Common myeloid progenitor, CD34-positive (primary cell): Measurements from ENCODE around the gene SYT12.
A peak's percentile ranks its signal among the peaks of the same experiment; 100 is the strongest.
"Not testable (repeated sequence)": the region's sequence is repeated elsewhere in the genome, so short reads cannot be mapped to it uniquely, and the experiment has no call there.

Source experiments
- CTCF ChIA-PET: fragments of 350-600 bp; sonication (Branson Sonifier 250); formaldehyde crosslinking; loops from one replicate; lab custom pipeline; 2021; ENCODE audit warnings: antibody characterized with exemption; lab: Charles Lee
- POLR2A ChIA-PET: fragments of 350-600 bp; sonication (Branson Sonifier 250); formaldehyde crosslinking; loops from one replicate; lab custom pipeline; 2021; ENCODE audit warnings: antibody characterized with exemption; lab: Charles Lee
- DNase-seq, 3 donors: peaks; one replicate each; pipeline versions ENCODE4 v3.0.0 to v3.0.0-alpha.2; 2013
- H3K27ac ChIP-seq, 2 experiments: 1 replicate in 1 of 2; 2 replicates in 1 of 2; pipeline ENCODE4 v1.7.0; 2013; ENCODE audit warnings: inconsistent platforms in 2 of 2, low read length in 2 of 2, mild to moderate bottlenecking in 2 of 2, low read depth in 1 of 2, moderate library complexity in 1 of 2; ENCODE audit not compliant: severe bottlenecking in 2 of 2, insufficient read depth in 1 of 2, poor library complexity in 1 of 2
- H3K27me3 ChIP-seq, 5 experiments: replicated peaks in 2 of 5; 1 replicate in 3 of 5; 2 replicates in 2 of 5; pipeline versions ENCODE4 v1.6.1 to v1.7.0; 2013; ENCODE audit warnings: low read length in 4 of 5, mild to moderate bottlenecking in 2 of 5, moderate library complexity in 2 of 5, inconsistent platforms in 1 of 5; ENCODE audit not compliant: insufficient read depth in 5 of 5, control insufficient read depth in 4 of 5
- H3K36me3 ChIP-seq, 4 experiments: 1 replicate in 2 of 4; 2 replicates in 2 of 4; pipeline versions ENCODE4 v1.6.1 to v1.7.0; 2013; ENCODE audit warnings: low read length in 3 of 4, control low read depth in 1 of 4, mild to moderate bottlenecking in 1 of 4; ENCODE audit not compliant: control insufficient read depth in 4 of 4, insufficient read depth in 4 of 4
- H3K4me1 ChIP-seq, 4 experiments: 1 replicate in 3 of 4; 2 replicates in 1 of 4; pipeline versions ENCODE4 v1.6.1 to v1.7.1; 2013; ENCODE audit warnings: low read length in 3 of 4, mild to moderate bottlenecking in 3 of 4, control low read depth in 1 of 4, inconsistent platforms in 1 of 4, moderate library complexity in 1 of 4; ENCODE audit not compliant: control insufficient read depth in 4 of 4, insufficient read depth in 4 of 4; ENCODE audit errors: control extremely low read depth in 1 of 4
- H3K4me3 ChIP-seq, 7 experiments: 1 replicate in 4 of 7; 2 replicates in 3 of 7; pipeline versions ENCODE4 v1.5.1 to v1.7.0; 2013; ENCODE audit warnings: mild to moderate bottlenecking in 7 of 7, low read length in 6 of 7, moderate library complexity in 6 of 7, inconsistent platforms in 2 of 7, low read depth in 2 of 7, control low read depth in 1 of 7; ENCODE audit not compliant: insufficient read depth in 4 of 7, control insufficient read depth in 1 of 7; ENCODE audit errors: extremely low read depth in 1 of 7
- H3K9me3 ChIP-seq, 5 experiments: 1 replicate in 4 of 5; 2 replicates in 1 of 5; pipeline versions ENCODE4 v1.6.1 to v1.7.1; 2013; ENCODE audit warnings: low read length in 4 of 5, mild to moderate bottlenecking in 2 of 5, inconsistent platforms in 1 of 5, low read depth in 1 of 5, moderate library complexity in 1 of 5; ENCODE audit not compliant: control insufficient read depth in 4 of 5, insufficient read depth in 2 of 5; ENCODE audit errors: control extremely low read depth in 1 of 5
- WGBS: methylation state at CpG from one replicate; pipeline ENCODE4 v1.1.5; 2013; ENCODE audit not compliant: insufficient coverage; 5-methylcytosine and 5-hydroxymethylcytosine counted together

The SYT12 gene

DNA sequence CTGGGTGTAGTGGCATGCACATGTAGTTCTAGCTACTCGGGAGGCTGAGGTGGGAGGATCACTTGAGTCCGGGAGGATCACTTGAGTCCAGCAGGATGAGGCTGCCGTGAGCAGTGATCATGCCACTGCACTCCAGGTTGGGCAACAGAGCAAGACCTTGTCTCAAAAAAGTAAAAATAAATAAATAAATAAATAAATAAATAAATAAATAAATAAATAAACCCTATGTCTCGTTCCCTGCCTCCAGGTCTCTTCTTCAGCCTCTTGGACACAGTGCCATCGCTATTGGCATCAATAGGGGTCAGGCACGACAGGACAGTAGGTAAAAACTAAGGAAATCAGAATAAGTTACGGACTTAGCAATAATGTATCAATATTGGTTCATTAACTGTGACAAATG is 23.4 kb upstream of the SYT12 start:
- DNase-seq, result no peak
- Histone ChIP-seq H3K36me3 (no peaks in the 10 kb centered on the region), H3K27ac (no peak overlapping the region), H3K4me3 (no peak overlapping the region), H3K4me1 (no peaks in the 10 kb centered on the region), H3K27me3 (peaks cover 2 to 22% (median 4%) of the 10 kb centered on the region in 5 experiments), H3K9me3 (no peaks in the 10 kb centered on the region)
- CTCF ChIA-PET, result interaction anchor here (2.1 kb wide), 1 partner anchor 22 kb away, joined by 5 read pairs; no protein-coding TSS in a partner anchor
- 80% methylated on average over 2 of the region's 7 CpGs for WGBS
- POLR2A ChIA-PET, result no interaction called here

DNA sequence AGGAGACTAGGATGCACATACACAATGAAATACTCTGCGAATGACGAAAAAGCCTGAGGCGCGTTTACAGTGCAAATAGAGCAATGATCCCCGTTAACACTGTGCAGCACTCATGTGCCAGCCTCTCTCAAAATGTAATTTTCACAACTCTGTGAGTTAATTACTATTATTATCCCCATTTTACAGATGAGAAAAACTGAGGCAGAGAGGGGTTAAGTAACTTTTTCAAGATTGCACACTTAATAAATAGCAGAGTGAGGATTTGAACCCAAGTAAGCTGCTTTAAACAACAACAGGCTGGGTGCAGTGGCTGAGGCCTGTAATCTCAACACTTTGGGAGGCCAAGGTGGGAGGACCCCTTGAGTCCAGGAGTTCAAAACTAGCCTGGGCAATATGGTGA is 21.6 kb upstream of the SYT12 start:
- CTCF ChIA-PET, result no interaction called here

GRCh38 chr11:67002297-67002913 is 20.5 kb upstream of the SYT12 start:
- no peaks in the 10 kb centered on the region for H3K36me3 ChIP-seq
- DNase-seq, result no peak
- ChIA-PET CTCF (no interaction called here), POLR2A (no interaction called here)
- WGBS, result 85% methylated on average over 7 of the region's 8 CpGs
- H3K4me1 ChIP-seq, result no peaks in the 10 kb centered on the region
- no peaks in the 10 kb centered on the region for H3K9me3 ChIP-seq
- peaks cover 0 to 13% (median 4%) of the 10 kb centered on the region in 5 experiments for H3K27me3 ChIP-seq
- H3K27ac ChIP-seq, result no peak overlapping the region
- no peak overlapping the region for H3K4me3 ChIP-seq

More for the DNA sequence above, 21.6 kb upstream of the SYT12 start:
- Histone ChIP-seq H3K9me3 (no peaks in the 10 kb centered on the region), H3K27ac (no peak overlapping the region), H3K4me1 (no peaks in the 10 kb centered on the region), H3K27me3 (peaks cover 2 to 18% (median 4%) of the 10 kb centered on the region in 5 experiments), H3K36me3 (no peaks in the 10 kb centered on the region), H3K4me3 (no peak overlapping the region)
- POLR2A ChIA-PET, result no interaction called here
- no peak for DNase-seq
- WGBS, result 86% methylated on average over 5 of the region's 5 CpGs

DNA sequence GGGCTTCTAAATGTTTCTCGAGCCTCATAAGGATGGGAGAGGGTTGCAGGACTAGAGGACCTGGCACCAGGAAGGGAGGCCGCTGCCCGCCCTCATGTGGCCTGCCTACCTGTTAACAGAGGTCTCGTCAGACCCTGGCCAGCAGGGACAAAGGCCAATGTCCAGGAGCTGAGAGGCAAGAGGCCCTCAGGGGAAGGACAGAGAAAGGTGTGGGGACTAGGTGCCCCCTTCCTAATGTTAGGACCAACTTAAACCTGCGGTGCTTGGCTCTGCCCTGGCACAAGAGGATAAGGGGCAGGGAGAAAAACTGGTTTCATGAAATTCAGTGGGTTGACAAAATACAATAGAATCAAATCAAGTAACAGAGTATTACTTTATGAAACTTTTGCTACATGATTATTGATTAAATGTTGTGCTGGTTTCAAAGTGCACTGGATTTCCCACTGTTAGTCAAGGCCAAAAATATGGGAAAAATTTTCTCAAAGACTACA is 20.0 kb upstream of the SYT12 start:
- WGBS, result 96% methylated on average over 4 of the region's 5 CpGs
- ChIA-PET POLR2A (no interaction called here), CTCF (no interaction called here)
- Histone ChIP-seq H3K36me3 (no peaks in the 10 kb centered on the region), H3K27ac (no peak overlapping the region), H3K27me3 (peaks cover 0 to 13% (median 4%) of the 10 kb centered on the region in 5 experiments), H3K4me1 (no peaks in the 10 kb centered on the region), H3K9me3 (no peaks in the 10 kb centered on the region), H3K4me3 (no peak overlapping the region)
- DNase-seq, result no peak

DNA sequence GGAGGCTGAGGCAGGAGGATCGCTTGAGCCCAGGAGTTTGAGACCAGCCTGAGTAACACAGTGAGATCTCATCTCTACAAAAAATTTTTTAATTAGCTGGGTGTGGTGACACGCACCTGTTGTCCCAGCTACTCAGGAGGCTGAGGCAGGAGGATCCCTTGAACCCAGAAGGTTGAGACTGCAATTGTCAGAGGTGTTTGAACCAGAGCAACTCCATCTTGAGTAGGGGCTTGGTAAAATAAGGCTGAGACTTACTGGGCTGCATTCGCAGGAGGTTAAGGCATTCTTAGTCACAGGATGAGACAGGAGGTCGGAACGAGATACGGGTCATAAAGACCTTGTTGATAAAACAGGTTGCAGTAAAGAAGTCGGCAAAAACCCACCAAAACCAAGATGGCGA is 17.7 kb upstream of the SYT12 start:
- 92% methylated on average over 7 of the region's 8 CpGs for WGBS
- CTCF ChIA-PET, POLR2A ChIA-PET, H3K9me3 ChIP-seq, H3K27ac ChIP-seq, H3K4me1 ChIP-seq, DNase-seq, H3K36me3 ChIP-seq, H3K4me3 ChIP-seq: not testable (repeated sequence)
- peaks cover 0 to 29% (median 9%) of the 10 kb centered on the region in 5 experiments for H3K27me3 ChIP-seq

GRCh38 chr11:67006029-67006884 is 16.7 kb upstream of the SYT12 start:
- DNase-seq, result peak; percentile 34 to 58 (median 50)
- H3K27ac ChIP-seq, result no peak overlapping the region
- peaks cover 2 to 27% (median 10%) of the 10 kb centered on the region in 5 experiments for H3K27me3 ChIP-seq
- H3K4me1 ChIP-seq, result no peaks in the 10 kb centered on the region
- H3K4me3 ChIP-seq, result no peak overlapping the region
- POLR2A ChIA-PET, result no interaction called here
- CTCF ChIA-PET, result interaction anchor here (1.6 kb wide), 1 partner anchor 30 kb away, joined by 3 read pairs; no protein-coding TSS in a partner anchor
- no peaks in the 10 kb centered on the region for H3K36me3 ChIP-seq
- 93% methylated on average over 8 of the region's 14 CpGs for WGBS
- no peaks in the 10 kb centered on the region for H3K9me3 ChIP-seq

- Histone ChIP-seq H3K27ac (no peak overlapping the region), H3K36me3 (no peaks in the 10 kb centered on the region), H3K27me3 (peaks cover 2 to 26% (median 12%) of the 10 kb centered on the region in 5 experiments), H3K4me1 (no peaks in the 10 kb centered on the region), H3K9me3 (no peaks in the 10 kb centered on the region), H3K4me3 (no peak overlapping the region)
- DNase-seq, result no peak
- ChIA-PET CTCF (interaction anchor here (1.6 kb wide), 1 partner anchor 31 kb away, joined by 3 read pairs; no protein-coding TSS in a partner anchor), POLR2A (no interaction called here)
- WGBS, result 100% methylated on average over 5 of the region's 7 CpGs
These were observed 15.8 kb upstream of the SYT12 start for GRCh38 chr11:67007126-67007525.
